ENCODE measurements around the gene XPNPEP1. TPM values are rescaled to one million over a fixed set of nuclear protein-coding genes. Genes with fewer than 3 reads are reported as not detected.

Gene XPNPEP1
- total RNA-seq, 4 donors from 2014 or later, result 41.0 to 188 (median 92.0) TPM

GRCh38 chr10:109902992-109903947 is 20.0 kb downstream of the XPNPEP1 start:
- no peak for TF ChIP-seq POLR2A (IDR thresholded peaks at IDR 0.05)
- TF ChIP-seq CTCF (IDR thresholded peaks at IDR 0.05), result no peak
- Histone ChIP-seq H3K4me3 (no peak overlapping the region), H3K9me3 (no peaks in the 10 kb centered on the region), H3K27me3 (no peaks in the 10 kb centered on the region), H3K36me3 (no peaks in the 10 kb centered on the region), H3K4me1 (no peaks in the 10 kb centered on the region), H3K27ac (peak overlapping the region; percentile 63 to 68)
- intact Hi-C loops (cut with DNase I; ENCODE audit: low total_unique reads), result no loop called here
- no peak for DNase-seq

- DNase-seq, result peak; percentile 59 to 83
- Histone ChIP-seq H3K36me3 (no peaks in the 10 kb centered on the region), H3K9me3 (no peaks in the 10 kb centered on the region), H3K27ac (peak overlapping the region; percentile 73 to 80), H3K27me3 (no peaks in the 10 kb centered on the region), H3K4me3 (no peak overlapping the region), H3K4me1 (peaks cover 0 to 5% of the 10 kb centered on the region in 2 donors)
- TF ChIP-seq POLR2A (IDR thresholded peaks at IDR 0.05) (no peak), CTCF (IDR thresholded peaks at IDR 0.05) (no peak)
- intact Hi-C loops (cut with DNase I; ENCODE audit: low total_unique reads), result no loop called here
These were observed 23.7 kb downstream of the XPNPEP1 start for GRCh38 chr10:109899356-109900331.

- intact Hi-C loops (cut with DNase I; ENCODE audit: low total_unique reads), result no loop called here
- H3K27ac ChIP-seq, result peak overlapping the region; percentile 73 to 80
- no peaks in the 10 kb centered on the region for H3K9me3 ChIP-seq
- no peak for DNase-seq
- H3K4me1 ChIP-seq, result peaks cover 0 to 7% of the 10 kb centered on the region in 2 donors
- H3K4me3 ChIP-seq, result no peak overlapping the region
- H3K36me3 ChIP-seq, result no peaks in the 10 kb centered on the region
- TF ChIP-seq POLR2A (IDR thresholded peaks at IDR 0.05), result no peak
- no peak for TF ChIP-seq CTCF (IDR thresholded peaks at IDR 0.05)
- H3K27me3 ChIP-seq, result no peaks in the 10 kb centered on the region
These were observed 24.5 kb downstream of the XPNPEP1 start for GRCh38 chr10:109898666-109899355.

GRCh38 chr10:109898007-109898406 is 25.3 kb downstream of the XPNPEP1 start:
- Histone ChIP-seq H3K4me1 (peaks cover 0 to 7% of the 10 kb centered on the region in 2 donors), H3K9me3 (no peaks in the 10 kb centered on the region), H3K36me3 (no peaks in the 10 kb centered on the region), H3K4me3 (no peak overlapping the region), H3K27ac (peak overlapping the region in 1 of 2 donors; percentile 80), H3K27me3 (no peaks in the 10 kb centered on the region)
- no peak for DNase-seq
- intact Hi-C loops (cut with DNase I; ENCODE audit: low total_unique reads), result no loop called here
- TF ChIP-seq POLR2A (IDR thresholded peaks at IDR 0.05), result no peak

GRCh38 chr10:109895848-109896247 is 27.5 kb downstream of the XPNPEP1 start:
- TF ChIP-seq CTCF (IDR thresholded peaks at IDR 0.05), result no peak
- no peak for TF ChIP-seq POLR2A (IDR thresholded peaks at IDR 0.05)
- intact Hi-C loops (cut with DNase I; ENCODE audit: low total_unique reads), result no loop called here
- DNase-seq, result no peak
- Histone ChIP-seq H3K4me3 (no peak overlapping the region), H3K4me1 (peaks cover 0 to 11% of the 10 kb centered on the region in 2 donors), H3K27ac (peak overlapping the region; percentile 61 to 67), H3K9me3 (no peaks in the 10 kb centered on the region), H3K27me3 (no peaks in the 10 kb centered on the region), H3K36me3 (no peaks in the 10 kb centered on the region)
